ENCODE measurements around the gene APRT.
"Not testable (repeated sequence)": the region's sequence is repeated elsewhere in the genome, so short reads cannot be mapped to it uniquely, and the experiment has no call there.

APRT gene

DNA sequence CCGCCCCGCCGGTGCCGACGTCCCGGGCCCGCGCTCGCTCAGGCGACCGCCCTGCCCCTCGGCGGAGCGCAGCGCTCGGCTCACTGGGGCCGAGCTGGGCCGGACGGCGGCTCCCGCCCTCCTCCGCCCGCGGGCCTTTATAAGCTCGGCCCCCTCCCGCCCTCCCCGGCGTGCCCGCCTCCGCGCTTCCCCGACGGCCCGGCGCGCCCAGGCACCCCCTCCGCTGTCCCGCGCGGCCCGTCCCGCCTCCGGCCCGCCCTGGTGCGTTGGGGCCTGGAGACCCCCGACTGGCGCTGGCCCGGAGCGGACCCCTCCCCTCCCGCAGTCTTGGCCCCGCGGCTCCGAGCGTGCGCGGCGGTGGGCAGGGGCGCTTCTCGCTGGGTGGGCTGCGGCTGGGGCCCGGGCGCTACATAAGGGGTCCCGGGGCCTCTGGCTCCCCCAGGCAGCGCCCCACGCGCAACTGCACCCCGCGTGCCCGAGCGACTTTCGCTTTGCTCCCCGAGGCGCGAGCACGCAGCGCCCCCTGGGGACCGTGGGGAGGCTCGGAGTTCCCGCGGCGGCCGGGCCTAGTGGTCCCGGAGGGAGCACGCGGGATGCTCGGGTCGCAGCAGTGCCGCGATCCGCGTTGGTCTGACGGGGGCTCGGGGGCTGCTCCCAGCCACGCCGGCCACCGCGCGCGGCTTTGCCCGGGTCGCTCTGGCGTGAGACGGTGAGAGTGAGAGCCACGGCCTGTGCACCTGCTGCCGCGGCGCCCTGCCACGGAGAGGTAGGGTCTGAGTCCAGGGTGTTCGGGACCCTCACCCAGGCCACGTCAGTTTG, 26.4 kb downstream of the APRT start, which contains the start of gene PIEZO1:
PIEZO1 (minus strand) TSS at position 115 of the 819 bp plus-strand sequence. CDS start 256 bp downstream, outside the sequence.
- DNase-seq (ENCODE audit: low spot score), result peak; percentile 66

DNA sequence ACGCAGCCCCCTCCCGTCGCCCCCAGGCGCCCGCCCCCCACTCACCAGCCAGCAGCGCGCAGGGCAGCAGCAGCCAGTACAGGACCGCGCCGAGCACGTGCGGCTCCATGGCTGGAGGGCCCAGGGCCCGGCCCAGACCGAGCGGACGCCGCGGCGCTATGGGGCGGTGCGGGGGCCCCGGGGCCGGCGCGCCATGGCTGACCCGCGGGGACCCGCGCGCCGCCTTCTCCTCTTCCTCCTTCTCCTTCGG, 26.9 kb downstream of the APRT start:
- DNase-seq (ENCODE audit: low spot score), result no peak

DNA sequence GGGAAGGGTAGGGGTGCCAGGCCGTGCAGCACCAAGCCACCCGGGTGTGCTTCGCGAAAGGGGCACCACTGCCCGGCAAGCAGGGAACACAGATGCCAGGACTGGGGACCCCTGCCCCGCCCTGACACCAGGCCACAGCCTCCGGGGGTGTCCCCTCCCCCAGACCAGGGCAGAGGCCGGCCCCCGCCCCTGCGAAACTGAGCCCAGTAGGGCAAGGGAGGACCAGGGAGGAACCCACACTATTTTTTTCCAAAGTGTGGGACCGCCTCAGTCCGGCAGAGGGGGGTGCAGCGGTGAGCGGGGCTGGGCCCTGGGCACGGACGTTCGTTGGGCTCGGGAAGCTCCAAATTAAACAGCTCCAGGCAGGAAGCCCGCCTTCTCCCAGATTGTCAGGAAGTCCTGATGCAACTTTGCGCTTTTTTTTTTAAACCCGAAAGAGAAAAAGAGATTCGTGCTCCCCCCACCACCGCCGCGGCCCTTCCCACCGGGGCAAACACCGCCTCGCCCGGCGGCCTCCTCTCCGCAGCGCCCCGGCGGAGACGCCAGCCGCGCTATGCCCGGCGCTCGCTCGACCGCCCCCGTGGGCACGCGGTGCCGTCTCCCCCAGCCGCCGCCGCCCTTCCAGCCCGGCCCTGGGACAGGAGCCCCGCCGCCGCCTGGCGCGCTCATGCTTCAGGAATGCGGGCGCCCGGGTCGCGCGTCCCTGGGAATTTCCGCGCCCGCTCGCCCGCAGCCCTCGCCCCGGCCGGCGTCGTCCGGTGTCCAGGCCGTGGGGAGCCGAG, 27.5 kb downstream of the APRT start:
- peak; percentile 54 for DNase-seq (ENCODE audit: low spot score)

DNA sequence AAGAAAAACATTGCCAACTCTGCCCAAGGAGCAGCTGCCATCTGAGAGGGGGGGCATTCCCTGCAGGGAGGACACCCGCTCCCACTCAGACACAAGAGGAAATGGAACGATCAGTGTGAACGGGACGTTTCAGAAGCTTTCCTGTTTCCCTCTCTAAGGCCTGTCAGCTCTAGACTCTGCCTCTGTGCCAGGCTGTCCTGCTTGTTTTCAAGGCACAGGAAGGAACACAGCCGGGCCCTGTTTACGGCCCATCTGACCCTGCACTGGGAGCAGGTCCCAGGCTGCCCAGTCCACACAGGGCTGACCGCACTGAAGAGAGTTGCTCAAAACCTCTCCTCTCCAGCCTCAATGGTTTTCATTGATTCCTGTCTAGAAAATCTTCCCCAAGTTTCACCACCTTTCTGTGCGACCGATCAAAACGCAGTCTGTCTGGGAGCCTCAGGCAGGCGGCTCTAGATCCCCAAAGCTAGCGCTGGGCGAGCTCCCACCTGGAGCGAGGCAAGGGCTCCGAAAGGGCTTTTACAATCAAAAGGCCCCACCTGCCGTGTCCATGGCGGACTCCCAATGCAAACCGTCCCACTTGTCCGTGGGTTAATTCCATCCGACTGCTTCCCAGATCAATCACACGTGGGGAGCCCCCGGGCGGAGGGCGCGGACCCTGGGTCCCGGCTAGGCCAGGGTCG, 28.2 kb downstream of the APRT start:
- no peak for DNase-seq (ENCODE audit: low spot score)

DNA sequence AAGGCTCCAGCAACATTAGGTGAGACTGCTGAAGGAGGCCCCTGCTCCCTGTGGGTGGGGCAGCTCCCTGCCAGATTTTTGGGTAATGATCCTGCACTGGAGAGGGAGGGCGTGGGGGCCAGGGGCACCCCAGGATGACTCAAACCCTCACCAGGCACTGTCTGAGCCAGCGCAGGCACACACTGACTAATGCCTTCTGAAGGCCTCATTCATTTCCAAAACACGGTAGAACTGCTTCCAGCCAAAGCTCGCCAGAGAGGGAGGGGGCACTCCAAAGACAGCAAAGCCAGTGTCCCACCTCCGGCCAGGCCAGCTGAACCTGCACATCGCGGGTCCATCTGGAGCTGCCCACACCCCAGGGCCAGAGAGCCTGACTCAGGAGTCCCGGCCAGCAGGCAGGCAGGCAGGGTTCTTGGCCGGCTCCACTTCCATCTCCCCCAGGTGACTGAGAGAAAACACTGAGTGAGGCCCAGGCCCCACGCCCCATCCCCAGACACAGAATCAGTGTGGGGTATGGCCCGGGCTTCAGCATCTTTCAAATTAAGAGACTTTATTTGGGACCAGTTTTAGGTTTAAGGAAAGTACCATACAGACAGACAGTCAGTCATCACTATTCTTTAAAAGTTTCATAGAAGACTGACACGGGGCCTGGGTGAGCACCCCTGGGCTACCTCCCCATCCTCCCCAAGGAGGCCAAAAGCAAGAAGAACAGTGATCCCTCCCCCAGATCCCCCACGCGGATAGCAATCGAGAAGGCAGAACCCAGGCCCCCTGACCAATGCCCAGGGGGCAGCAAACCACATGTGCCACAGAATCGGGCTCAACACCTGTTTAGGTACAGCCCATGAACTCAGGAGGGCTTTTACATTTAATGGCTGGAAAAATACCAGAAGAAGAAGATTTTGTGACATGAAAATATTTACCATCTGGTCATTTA, 29.0 kb downstream of the APRT start:
- DNase-seq (ENCODE audit: low spot score), result no peak

DNA sequence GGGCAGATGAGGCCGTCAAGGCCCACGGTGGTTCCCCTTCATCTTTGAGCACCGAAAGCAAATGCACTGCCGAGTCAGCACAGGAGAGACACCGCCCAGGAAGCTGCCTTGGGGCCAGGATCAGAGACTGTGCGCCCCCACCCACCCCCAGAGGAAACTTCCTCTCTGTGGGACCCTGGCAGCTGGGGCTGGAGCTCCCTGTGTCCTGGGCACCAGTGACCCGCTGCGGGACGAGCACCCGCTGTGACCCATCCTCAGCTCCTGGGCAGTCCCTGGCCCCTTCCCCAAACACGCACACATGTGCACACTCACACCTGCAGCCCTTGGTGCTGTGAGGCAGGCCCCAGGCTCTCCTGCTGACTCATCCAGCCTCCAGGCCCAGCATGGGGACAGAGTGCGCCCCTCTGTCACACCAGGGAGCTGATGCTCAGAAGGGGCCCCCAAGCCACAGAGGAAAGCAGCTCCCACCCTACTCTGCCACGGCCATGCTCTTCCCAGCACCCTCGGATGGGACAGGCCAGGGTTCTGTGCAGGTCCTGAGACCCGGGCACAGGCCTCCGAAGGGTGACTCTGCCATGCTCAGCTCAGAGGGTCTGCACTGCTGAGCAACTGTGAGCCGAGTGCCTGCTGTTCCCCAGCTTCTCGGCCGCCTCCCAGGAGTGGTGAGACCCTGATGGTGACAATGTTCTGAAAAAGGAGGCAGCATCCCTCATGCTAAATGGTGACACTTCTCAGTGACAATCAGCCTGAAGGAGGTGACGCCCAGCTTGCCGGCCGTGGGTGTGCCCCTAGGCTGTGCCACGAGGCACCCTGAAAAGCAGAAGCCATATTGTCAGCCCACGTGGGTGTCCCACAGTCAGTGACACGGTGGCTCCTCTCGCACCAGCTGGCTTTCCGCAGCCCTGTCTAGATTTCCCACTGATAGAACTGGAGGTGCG, 30.3 kb downstream of the APRT start:
- DNase-seq (ENCODE audit: low spot score), result no peak

DNA sequence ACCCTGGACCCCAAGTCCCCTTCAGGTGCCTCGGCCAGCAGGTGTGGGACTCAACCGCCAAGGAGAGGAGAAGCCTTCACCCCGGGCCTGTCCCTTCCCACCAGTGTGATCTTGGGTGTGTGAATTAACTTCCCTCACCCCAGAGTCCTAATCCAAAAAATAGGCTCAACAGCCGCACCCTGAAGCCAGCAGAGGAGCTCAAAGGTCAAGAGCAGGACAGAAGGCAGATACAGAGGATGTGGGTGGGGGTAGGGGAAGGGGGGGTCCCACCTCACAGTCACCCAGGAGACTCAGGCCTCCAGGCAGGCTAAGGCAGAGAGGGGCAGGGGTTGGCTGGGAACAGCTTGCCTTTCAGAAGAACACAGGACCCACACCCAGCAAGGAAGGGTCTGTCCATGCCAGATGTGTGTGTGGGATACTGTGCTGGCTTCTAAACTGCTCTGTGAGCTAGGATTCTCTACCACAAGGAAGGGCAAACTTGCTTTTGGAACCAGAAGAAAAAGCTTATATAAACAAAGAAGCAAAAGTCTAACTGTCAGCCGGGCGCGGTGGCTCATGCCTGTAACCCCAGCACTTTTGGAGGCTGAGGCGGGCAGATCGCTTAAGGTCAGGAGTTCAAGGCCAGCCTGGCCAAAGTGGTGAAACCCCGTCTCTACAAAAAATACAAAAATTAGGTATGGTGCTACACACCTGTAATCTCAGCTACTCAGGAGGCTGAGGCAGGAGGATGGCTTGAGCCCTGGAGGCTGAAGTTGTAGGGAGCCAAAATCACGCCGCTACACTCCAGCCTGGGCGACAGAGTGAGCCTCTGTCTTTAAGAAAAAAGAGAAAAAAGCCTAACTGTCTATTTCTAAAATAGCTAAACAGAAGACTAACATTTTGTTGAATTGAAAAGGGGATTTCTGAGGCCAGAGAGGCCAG, 31.3 kb downstream of the APRT start:
- DNase-seq (ENCODE audit: low spot score), result no peak

DNA sequence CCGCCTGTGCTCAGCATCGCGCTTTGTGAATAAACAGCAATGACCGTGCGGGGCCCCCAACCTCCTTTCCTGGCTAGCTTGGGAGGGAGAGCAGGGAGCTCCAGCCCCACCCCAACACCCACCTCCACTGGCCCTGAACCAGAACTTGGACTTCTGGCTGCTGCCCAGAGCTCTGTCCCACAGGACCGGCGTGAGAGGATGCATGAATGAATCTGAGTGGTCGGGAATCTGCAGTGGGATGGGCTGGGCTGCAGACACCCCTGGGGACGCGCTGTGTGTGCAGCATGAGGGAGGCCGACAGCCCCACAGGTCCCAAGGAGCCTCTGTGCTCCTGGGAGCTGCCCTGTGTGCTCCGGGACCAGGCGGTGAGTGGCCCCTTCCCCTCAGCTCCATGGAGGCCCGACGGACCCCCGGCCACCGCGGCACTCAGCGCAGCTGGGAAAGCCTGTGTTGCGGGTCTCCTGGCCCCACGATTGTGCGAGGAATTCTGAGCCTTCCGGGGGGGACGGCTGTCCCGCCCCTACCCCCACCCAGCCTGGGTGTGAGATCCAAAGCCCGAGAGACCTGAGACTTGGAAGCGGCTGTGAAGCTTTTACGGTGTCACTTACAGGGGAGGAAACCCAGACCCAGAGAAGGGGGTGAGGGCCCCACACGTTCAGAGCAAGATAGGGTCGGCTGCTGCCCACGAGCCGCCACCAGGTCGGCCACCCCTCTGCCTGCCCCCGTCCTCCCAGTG, 32.2 kb downstream of the APRT start:
- DNase-seq (ENCODE audit: low spot score), result no peak

DNA sequence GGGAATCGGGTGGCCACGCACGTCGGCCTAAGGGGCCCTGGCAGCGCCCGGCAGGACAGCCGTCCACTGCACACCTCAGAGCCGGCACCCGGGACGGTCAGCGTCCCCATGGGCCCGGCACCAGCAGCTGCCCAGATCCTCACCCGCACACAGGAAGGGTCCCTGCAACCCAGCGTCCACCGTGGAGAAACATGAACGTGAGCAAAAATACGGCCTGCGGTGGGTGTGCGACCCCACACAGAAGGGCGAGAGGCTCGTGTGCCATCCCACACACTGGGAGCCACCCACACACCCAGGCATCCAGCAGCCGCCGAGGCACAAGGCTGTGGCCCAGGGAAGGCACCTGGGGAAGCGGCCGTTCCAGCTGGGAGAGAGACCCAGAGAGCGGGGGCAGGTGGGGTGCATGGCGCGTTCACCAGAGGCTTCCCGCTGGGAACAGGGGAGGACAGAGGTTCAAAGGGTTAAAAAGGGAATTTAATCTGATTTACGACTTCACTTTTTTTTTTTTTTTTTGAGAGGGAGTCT, 33.1 kb downstream of the APRT start:
- DNase-seq (ENCODE audit: low spot score), result no peak

DNA sequence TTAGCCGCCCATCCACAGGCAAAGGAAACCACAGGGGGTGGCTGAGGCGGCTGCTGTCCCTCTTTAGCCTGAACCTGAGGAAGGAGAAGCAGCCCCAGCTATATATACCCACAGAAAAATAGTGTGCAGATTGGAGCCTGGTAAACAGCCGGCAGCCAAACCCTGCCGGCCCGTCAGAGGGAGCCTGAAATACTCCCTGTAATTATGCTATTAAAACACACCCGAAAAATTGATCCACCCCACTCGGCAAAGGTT, 33.5 kb downstream of the APRT start:
- DNase-seq (ENCODE audit: low spot score), result no peak

DNA sequence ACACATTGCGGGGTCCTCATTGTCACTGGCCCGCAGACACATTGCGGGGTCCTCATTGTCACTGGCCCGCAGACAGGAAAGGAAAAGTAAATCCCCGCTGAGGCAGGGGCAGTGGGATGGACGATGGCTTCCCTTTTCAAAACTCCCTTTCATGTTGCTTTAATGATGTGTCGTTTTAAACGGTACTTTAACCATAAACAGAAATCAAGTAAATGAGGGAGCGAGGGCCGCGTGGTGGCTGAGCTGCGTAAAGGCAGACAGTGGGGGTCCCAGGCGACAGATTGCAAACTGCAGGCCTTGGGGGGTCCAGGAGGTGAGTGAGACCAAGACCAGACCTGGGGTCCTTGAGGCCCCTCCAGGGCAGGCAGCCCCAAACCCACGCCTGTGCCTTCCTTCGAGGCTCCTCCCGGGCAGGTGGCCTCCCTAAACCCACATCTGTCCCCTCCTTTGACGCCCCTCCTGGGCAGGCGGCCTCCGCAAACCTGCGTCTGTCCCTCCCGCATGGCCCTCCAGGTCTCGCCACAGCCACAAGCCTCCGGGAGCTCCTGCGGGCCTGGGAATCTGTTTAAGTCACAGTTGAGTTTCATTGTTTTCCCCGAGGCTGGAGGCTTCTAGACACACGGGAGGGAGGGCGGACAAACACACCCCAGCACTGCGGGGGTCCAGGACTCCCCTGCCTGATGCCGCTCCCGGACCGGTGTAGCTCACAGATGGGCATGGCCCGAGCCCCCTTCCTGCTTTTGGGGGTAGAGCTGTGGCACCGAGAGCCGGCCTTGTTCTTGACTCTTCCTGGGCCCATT, 34.1 kb downstream of the APRT start:
- DNase-seq (ENCODE audit: low spot score), result no peak

DNA sequence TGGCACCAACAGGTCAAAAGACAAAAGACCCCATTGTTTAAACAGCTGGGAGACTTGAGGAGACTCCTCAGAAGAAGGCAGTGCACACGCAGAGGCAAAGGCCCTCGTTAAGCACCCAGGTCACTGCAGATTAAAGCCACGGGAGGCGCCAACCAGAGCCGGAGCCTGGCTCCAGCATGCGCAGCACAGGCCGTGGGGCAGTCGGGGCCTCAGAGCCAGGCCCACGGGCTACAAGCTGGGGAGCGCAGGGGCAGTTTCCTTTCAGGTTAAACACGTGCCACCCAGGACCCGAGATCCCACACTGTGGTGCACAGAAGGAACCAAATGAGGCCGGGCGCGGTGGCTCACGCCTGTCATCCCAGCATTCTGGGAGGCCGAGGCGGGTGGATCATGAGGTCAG, 35.9 kb downstream of the APRT start:
- DNase-seq (ENCODE audit: low spot score), result no peak

DNA sequence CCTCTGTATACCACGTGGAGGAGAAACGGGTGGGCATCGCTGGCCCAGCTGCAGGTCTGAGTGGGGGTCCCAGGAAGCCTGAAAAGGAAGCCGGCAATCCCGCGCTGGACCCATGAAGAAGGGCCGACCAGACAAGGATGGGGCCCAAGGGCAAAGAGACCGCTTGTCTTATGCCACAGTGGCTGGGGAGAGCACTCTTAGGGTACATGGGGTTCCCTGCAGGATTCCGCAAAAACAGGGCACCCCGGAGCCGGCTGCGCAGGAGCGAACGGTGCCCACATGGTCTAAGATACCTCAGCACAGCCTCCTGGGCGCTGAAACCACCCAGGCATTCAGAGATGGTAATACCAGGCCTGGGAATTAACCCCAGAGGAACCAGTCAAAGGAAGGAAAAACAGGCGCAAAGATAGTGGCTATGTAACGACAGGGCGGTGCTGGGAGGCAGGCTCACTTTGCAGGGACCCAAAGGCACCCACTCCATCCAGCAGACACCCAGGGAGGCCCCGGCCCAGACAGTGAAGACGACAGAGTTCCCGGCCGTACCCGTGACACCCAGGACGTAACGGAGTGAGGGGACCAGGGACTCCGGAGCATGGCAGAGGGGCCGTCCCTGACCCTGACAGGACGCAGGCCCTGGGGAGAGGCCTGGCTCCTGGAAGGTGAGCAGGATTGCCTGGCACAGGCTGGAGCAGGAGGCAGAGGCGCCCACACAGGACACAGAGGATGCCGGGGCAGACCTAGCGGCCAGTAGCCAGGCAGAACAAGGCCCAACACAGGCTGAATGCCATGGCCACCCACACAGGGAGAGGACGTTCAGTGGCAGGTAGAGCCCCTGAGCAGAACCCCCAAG, 37.0 kb downstream of the APRT start:
- DNase-seq (ENCODE audit: low spot score), result no peak

DNA sequence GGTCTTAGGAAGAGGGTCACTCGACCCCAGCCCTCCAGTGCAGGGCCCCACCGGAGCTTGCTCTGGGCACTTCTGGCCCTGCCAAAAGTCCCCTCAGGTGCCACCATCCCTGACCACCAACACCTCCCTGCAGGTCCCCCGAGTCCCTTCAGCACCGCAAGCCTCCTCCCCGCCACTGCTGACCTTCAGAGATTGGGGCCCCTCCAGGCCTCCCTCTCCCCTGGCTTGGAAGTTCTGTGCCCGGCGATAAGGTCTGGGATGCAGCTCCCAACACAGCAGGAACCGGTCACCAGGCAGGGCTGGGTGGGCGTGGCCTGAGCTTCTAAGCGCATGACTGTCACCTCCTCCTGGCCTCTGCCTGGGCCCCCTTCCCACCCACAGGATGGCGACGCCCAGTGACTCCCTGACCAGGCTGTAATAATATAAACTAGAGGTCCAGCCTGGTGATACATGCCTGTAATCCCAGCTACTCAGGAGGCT, 37.9 kb downstream of the APRT start:
- DNase-seq (ENCODE audit: low spot score), result peak; percentile 38

DNA sequence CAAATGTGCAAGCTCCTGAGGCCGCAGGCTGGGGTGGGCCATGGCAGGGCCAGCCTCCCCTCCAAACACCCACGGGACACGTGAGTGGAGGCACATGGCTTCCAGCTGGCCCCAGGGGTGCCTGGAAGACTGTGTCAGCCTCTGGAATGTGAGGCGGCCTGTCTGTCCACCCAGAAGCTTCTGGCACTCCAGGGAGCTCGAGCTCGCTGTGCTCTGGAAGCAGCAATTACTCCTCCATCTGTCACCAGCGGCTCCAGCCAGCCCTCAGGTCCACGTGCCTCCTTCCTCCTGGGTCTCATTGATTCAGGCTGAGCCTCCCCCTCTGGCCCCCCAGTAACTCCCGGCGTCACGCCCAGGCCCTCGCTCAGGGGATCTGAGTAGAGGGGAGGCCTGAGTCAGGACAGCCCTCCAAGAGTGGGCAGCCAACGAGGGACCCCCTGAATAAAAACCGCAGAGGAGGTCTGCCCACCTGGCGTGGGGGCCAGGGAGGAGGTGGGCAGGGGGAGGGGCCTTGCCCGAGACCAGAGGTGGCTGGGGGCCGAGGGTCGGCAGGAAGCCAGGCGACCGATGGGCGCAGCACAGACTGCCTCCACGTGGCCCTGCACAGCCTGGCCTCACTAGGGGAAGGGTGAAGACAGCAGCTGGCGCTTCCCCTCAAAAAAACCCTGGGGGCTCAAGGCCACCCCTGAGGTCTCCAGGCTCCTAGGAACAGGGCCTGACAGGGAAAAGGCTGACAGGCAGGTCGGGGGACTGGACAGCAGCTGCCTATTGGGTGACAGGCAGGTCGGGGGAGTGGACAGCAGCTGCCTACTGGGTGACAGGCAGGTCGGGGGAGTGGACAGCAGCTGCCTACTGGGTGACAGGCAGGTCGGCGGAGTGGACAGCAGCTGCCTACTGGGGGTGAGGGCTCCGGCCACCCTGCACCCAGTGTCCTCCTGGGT, 38.6 kb downstream of the APRT start:
- no peak for DNase-seq (ENCODE audit: low spot score)

DNA sequence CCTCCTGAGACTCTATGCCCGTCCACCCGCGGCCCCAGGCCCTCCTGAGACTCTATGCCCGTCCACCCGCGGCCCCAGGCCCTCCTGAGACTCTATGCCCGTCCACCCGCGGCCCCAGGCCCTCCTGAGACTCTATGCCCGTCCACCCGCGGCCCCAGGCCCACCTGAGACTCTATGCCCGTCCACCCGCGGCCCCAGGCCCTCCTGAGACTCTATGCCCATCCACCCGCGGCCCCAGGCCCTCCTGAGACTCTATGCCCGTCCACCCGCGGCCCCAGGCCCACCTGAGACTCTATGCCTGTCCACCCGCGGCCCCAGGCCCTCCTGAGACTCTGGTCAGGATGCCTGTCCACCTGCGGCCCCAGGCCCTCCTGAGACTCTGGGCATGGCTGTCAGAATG, 39.9 kb downstream of the APRT start:
- not testable (repeated sequence) for DNase-seq (ENCODE audit: low spot score)
